CD4-positive, alpha-beta T cell treated with Interleukin-21 for 1 hour (primary cell): ENCODE measurements around the gene TFAP2A.

Source experiments
- DNase-seq: peaks from one replicate; pipeline ENCODE4 v3.0.0-alpha.2; 2020

Gene TFAP2A

GRCh38 chr6:10398446-10399218 lies 16.2 kb downstream of the TFAP2A start:
- no peak for DNase-seq

- no peak for DNase-seq
Observed at GRCh38 chr6:10397756-10398445, 17.0 kb downstream of the TFAP2A start.

- no peak for DNase-seq
Observed at GRCh38 chr6:10396785-10397184, 18.1 kb downstream of the TFAP2A start.

- no peak for DNase-seq
Observed at GRCh38 chr6:10395704-10396546, 18.9 kb downstream of the TFAP2A start.

- DNase-seq: no peak
Observed at GRCh38 chr6:10395171-10395703, 19.6 kb downstream of the TFAP2A start.

- no peak for DNase-seq
Observed at GRCh38 chr6:10393544-10394225, 21.2 kb downstream of the TFAP2A start.

GRCh38 chr6:10391799-10392198 lies 23.1 kb downstream of the TFAP2A start:
- no peak for DNase-seq

- DNase-seq: no peak
Observed at GRCh38 chr6:10391299-10391630, 23.6 kb downstream of the TFAP2A start.

GRCh38 chr6:10390495-10391298 lies 24.2 kb downstream of the TFAP2A start:
- DNase-seq: no peak

- no peak for DNase-seq
Observed at GRCh38 chr6:10389739-10390494, 25.0 kb downstream of the TFAP2A start.

GRCh38 chr6:10386756-10387654 lies 27.9 kb downstream of the TFAP2A start:
- no peak for DNase-seq

- DNase-seq: no peak
Observed at GRCh38 chr6:10386220-10386619, 28.7 kb downstream of the TFAP2A start.

- DNase-seq: no peak
Observed at GRCh38 chr6:10385524-10386132, 29.2 kb downstream of the TFAP2A start.

GRCh38 chr6:10384610-10385523 lies 30.0 kb downstream of the TFAP2A start:
- DNase-seq: no peak

GRCh38 chr6:10384091-10384609 lies 30.7 kb downstream of the TFAP2A start:
- no peak for DNase-seq

- no peak for DNase-seq
Observed at GRCh38 chr6:10383331-10384090, 31.4 kb downstream of the TFAP2A start.

GRCh38 chr6:10382728-10383330 lies 32.0 kb downstream of the TFAP2A start:
- DNase-seq: no peak
